DMS153 treated with DMSO at 0.1 percent for 48 hours (cell line): Measurements from ENCODE around the gene TOMM70.
"Not testable (repeated sequence)": the region's sequence is repeated elsewhere in the genome, so short reads cannot be mapped to it uniquely, and the experiment has no call there.

Source experiments
- DNase-seq: peaks from one replicate; lab custom pipeline; 2025; ENCODE audit not compliant: unreplicated experiment; lab: John Stamatoyannopoulos, UW

The TOMM70 gene

GRCh38 chr3:100368441-100368840, 32.4 kb downstream of the TOMM70 start:
- DNase-seq: no peak

GRCh38 chr3:100366424-100366823, 34.5 kb downstream of the TOMM70 start:
- DNase-seq: no peak

- DNase-seq: no peak
Measured at GRCh38 chr3:100364421-100364820, 36.5 kb downstream of the TOMM70 start.

GRCh38 chr3:100361897-100362296, 39.0 kb downstream of the TOMM70 start:
- DNase-seq: no peak

GRCh38 chr3:100360757-100361496, 40.0 kb downstream of the TOMM70 start:
- DNase-seq: no peak

- no peak for DNase-seq
Measured at GRCh38 chr3:100359035-100359434, 41.9 kb downstream of the TOMM70 start.

GRCh38 chr3:100358413-100358812, 42.5 kb downstream of the TOMM70 start:
- no peak for DNase-seq

- DNase-seq: no peak
Measured at GRCh38 chr3:100354850-100355249, 46.0 kb downstream of the TOMM70 start.

GRCh38 chr3:100352296-100353231, 48.3 kb downstream of the TOMM70 start:
- DNase-seq: no peak

GRCh38 chr3:100351770-100352169, 49.1 kb downstream of the TOMM70 start:
- DNase-seq: not testable (repeated sequence)

- no peak for DNase-seq
Measured at GRCh38 chr3:100348727-100349126, 52.2 kb downstream of the TOMM70 start.

- DNase-seq: no peak
Measured at GRCh38 chr3:100340527-100340926, 60.4 kb downstream of the TOMM70 start.

GRCh38 chr3:100339786-100340185, 61.1 kb downstream of the TOMM70 start:
- DNase-seq: no peak

GRCh38 chr3:100338911-100339310, 62.0 kb downstream of the TOMM70 start:
- DNase-seq: no peak

GRCh38 chr3:100336229-100336628, 64.7 kb downstream of the TOMM70 start:
- DNase-seq: not testable (repeated sequence)

- DNase-seq: no peak
Measured at GRCh38 chr3:100335434-100335833, 65.5 kb downstream of the TOMM70 start.

- DNase-seq: peak; percentile 56
Measured at GRCh38 chr3:100334488-100335351, 66.2 kb downstream of the TOMM70 start, which contains the start of gene NIT2. NIT2 (plus strand) TSS chr3:100334757; CDS start chr3:100334792, 35 bp downstream.

GRCh38 chr3:100333970-100334487, 66.9 kb downstream of the TOMM70 start:
- DNase-seq: no peak

- no peak for DNase-seq
Measured at GRCh38 chr3:100333051-100333450, 67.8 kb downstream of the TOMM70 start.

- DNase-seq: no peak
Measured at GRCh38 chr3:100331660-100332059, 69.2 kb downstream of the TOMM70 start.

- no peak for DNase-seq
Measured at GRCh38 chr3:100330651-100331050, 70.2 kb downstream of the TOMM70 start.
